Osteoblast (primary cell): ENCODE results near the gene NCKAP5. TPM values are rescaled to one million over a fixed set of nuclear protein-coding genes. Genes with fewer than 3 reads are reported as not detected.

Experiments used
- DNase-seq: peaks from one replicate; pipeline ENCODE4 v3.0.0; 2011; ENCODE audit warnings: low spot score, mixed read lengths; ENCODE audit not compliant: insufficient read length; ENCODE audit errors: missing footprints
- H2AFZ ChIP-seq: 2 replicates; pipeline ENCODE4 v1.6.0; 2011; ENCODE audit warnings: mild to moderate bottlenecking, low read length
- H3K27ac ChIP-seq: 2 replicates; pipeline ENCODE4 v1.5.1; 2011; ENCODE audit warnings: mild to moderate bottlenecking, low read depth, low read length, moderate library complexity
- H3K27me3 ChIP-seq: 2 replicates; pipeline ENCODE4 v1.6.0; 2012; ENCODE audit warnings: mild to moderate bottlenecking, control low read depth, inconsistent platforms, low read length, moderate library complexity; ENCODE audit not compliant: insufficient read depth
- H3K36me3 ChIP-seq: 2 replicates; pipeline ENCODE4 v1.5.1; 2011; ENCODE audit warnings: mild to moderate bottlenecking, low read length, control low read depth, moderate library complexity; ENCODE audit not compliant: insufficient read depth
- H3K4me1 ChIP-seq: 2 replicates; pipeline ENCODE4 v1.5.1; 2011; ENCODE audit warnings: mild to moderate bottlenecking, low read length, control low read depth, moderate library complexity; ENCODE audit not compliant: insufficient read depth
- H3K4me2 ChIP-seq: 2 replicates; pipeline ENCODE4 v1.6.0; 2011; ENCODE audit warnings: mild to moderate bottlenecking, low read length; ENCODE audit not compliant: insufficient read depth
- H3K4me3 ChIP-seq: fragments of 200-600 bp; sonication (generic); 3 replicates; pipeline ENCODE4 v1.5.1; 2012; ENCODE audit warnings: mild to moderate bottlenecking, low read length, inconsistent platforms; ENCODE audit not compliant: insufficient read depth
- H3K79me2 ChIP-seq: 2 replicates; pipeline ENCODE4 v1.6.0; 2012; ENCODE audit warnings: mild to moderate bottlenecking, low read length, control low read depth, inconsistent platforms; ENCODE audit not compliant: insufficient read depth
- H3K9me3 ChIP-seq: 2 replicates; pipeline ENCODE4 v1.5.1; 2011; ENCODE audit warnings: low read depth, low read length, control low read depth
- H4K20me1 ChIP-seq: 2 replicates; pipeline ENCODE4 v1.6.0; 2012; ENCODE audit warnings: mild to moderate bottlenecking, low read length, control low read depth; ENCODE audit not compliant: insufficient read depth
- CTCF ChIP-seq: IDR thresholded peaks from 2 replicates; pipeline ENCODE4 v1.5.1; 2011; ENCODE audit warnings: mild to moderate bottlenecking, low read depth, low read length, moderate library complexity; ENCODE audit errors: extremely low read depth
- total RNA-seq: library from RNA; depleted of rRNA; stranded (reverse); fragments of >200 nt; gene quantifications from 2 replicates; pipeline ENCODE4 v1.2.3, GENCODE V29; 2012

Gene NCKAP5
- total RNA-seq, 1 donor = 1.8 TPM

- H3K27ac ChIP-seq = no peak overlapping the region
- TF ChIP-seq CTCF = no peak
- no peak overlapping the region for H2AFZ ChIP-seq
- no peak for DNase-seq
- no peaks in the 10 kb centered on the region for H3K9me3 ChIP-seq
- no peaks in the 10 kb centered on the region for H3K36me3 ChIP-seq
- H3K79me2 ChIP-seq = no peaks in the 10 kb centered on the region
- no peaks in the 10 kb centered on the region for H3K27me3 ChIP-seq
- H3K4me3 ChIP-seq = no peak overlapping the region
- no peaks in the 10 kb centered on the region for H4K20me1 ChIP-seq
- H3K4me2 ChIP-seq = no peak overlapping the region
- no peaks in the 10 kb centered on the region for H3K4me1 ChIP-seq
Observed at GRCh38 chr2:133249362-133249761, 318.9 kb downstream of the NCKAP5 start.

GRCh38 chr2:133248264-133248663 lies 320.0 kb downstream of the NCKAP5 start:
- Histone ChIP-seq H3K27me3 (no peaks in the 10 kb centered on the region), H3K4me3 (no peak overlapping the region), H4K20me1 (no peaks in the 10 kb centered on the region), H3K36me3 (no peaks in the 10 kb centered on the region), H3K4me2 (no peak overlapping the region), H3K9me3 (no peaks in the 10 kb centered on the region), H3K79me2 (no peaks in the 10 kb centered on the region), H2AFZ (no peak overlapping the region), H3K4me1 (no peaks in the 10 kb centered on the region), H3K27ac (no peak overlapping the region)
- DNase-seq = no peak
- no peak for TF ChIP-seq CTCF

- no peaks in the 10 kb centered on the region for H3K36me3 ChIP-seq
- no peak overlapping the region for H3K27ac ChIP-seq
- H2AFZ ChIP-seq = peak overlapping the region; percentile 45
- no peaks in the 10 kb centered on the region for H3K27me3 ChIP-seq
- H3K4me3 ChIP-seq = no peak overlapping the region
- no peaks in the 10 kb centered on the region for H3K79me2 ChIP-seq
- no peak overlapping the region for H3K4me2 ChIP-seq
- no peak for TF ChIP-seq CTCF
- no peaks in the 10 kb centered on the region for H3K4me1 ChIP-seq
- H4K20me1 ChIP-seq = no peaks in the 10 kb centered on the region
- H3K9me3 ChIP-seq = no peaks in the 10 kb centered on the region
- no peak for DNase-seq
Observed at GRCh38 chr2:133247631-133248030, 320.6 kb downstream of the NCKAP5 start.

- Histone ChIP-seq H3K27ac (peak overlapping the region; percentile 64), H3K9me3 (no peaks in the 10 kb centered on the region), H3K36me3 (no peaks in the 10 kb centered on the region), H4K20me1 (no peaks in the 10 kb centered on the region), H3K4me1 (peaks cover 10% of the 10 kb centered on the region), H3K27me3 (no peaks in the 10 kb centered on the region), H3K4me3 (peak overlapping the region; percentile 68), H2AFZ (peak overlapping the region; percentile 66), H3K79me2 (no peaks in the 10 kb centered on the region), H3K4me2 (peak overlapping the region; percentile 89)
- TF ChIP-seq CTCF = no peak
- DNase-seq = peak; percentile 69
Observed at GRCh38 chr2:133241224-133241571, 327.1 kb downstream of the NCKAP5 start.
